ENCODE measurements around the gene C5orf46. TPM values are rescaled to one million over a fixed set of nuclear protein-coding genes. Genes with fewer than 3 reads are reported as not detected.
"Not testable (repeated sequence)": the region's sequence is repeated elsewhere in the genome, so short reads cannot be mapped to it uniquely, and the experiment has no call there.

C5orf46 gene
- polyA plus RNA-seq, 1 experiment = 19.6 TPM

DNA sequence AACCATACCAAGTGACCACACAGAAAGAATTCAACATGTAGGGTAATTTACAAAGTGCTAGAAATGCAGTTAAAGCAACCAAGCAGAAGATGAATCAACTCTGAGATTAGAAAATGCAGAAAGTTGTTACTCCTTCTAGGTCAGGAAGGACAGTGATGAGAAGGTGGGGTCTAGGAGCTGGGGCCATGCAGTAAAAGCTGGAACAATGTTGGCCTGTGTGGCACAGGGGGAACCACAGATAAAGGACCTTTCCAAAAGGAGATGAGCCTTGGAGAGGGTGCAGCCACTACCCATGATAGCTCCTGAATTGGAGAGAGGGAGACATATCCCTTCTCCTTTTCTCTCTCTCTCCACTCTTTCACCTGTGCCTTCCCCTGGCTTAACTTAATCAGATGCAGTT lies 30.2 kb downstream of the C5orf46 start:
- ChIA-PET CTCF (interaction anchor here (1.0 kb wide), 1 partner anchor 17 kb away, joined by 3 read pairs; no protein-coding TSS in a partner anchor), POLR2A (no interaction called here)
- H3K36me3 ChIP-seq (ENCODE audit: control insufficient read depth, insufficient read depth, low read length) = no peaks in the 10 kb centered on the region
- TF ChIP-seq, protein P1, sequence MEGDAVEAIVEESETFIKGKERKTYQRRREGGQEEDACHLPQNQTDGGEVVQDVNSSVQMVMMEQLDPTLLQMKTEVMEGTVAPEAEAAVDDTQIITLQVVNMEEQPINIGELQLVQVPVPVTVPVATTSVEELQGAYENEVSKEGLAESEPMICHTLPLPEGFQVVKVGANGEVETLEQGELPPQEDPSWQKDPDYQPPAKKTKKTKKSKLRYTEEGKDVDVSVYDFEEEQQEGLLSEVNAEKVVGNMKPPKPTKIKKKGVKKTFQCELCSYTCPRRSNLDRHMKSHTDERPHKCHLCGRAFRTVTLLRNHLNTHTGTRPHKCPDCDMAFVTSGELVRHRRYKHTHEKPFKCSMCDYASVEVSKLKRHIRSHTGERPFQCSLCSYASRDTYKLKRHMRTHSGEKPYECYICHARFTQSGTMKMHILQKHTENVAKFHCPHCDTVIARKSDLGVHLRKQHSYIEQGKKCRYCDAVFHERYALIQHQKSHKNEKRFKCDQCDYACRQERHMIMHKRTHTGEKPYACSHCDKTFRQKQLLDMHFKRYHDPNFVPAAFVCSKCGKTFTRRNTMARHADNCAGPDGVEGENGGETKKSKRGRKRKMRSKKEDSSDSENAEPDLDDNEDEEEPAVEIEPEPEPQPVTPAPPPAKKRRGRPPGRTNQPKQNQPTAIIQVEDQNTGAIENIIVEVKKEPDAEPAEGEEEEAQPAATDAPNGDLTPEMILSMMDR (IDR thresholded peaks at IDR 0.05; ENCODE audit: insufficient read depth, low read depth, low read length) = no peak
- no peak for DNase-seq (ENCODE audit: low read depth)
- no peak overlapping the region for H3K4me3 ChIP-seq (ENCODE audit: low read depth, low read length)
- no peaks in the 10 kb centered on the region for H3K27me3 ChIP-seq (ENCODE audit: control insufficient read depth, insufficient read depth, low read length)

DNA sequence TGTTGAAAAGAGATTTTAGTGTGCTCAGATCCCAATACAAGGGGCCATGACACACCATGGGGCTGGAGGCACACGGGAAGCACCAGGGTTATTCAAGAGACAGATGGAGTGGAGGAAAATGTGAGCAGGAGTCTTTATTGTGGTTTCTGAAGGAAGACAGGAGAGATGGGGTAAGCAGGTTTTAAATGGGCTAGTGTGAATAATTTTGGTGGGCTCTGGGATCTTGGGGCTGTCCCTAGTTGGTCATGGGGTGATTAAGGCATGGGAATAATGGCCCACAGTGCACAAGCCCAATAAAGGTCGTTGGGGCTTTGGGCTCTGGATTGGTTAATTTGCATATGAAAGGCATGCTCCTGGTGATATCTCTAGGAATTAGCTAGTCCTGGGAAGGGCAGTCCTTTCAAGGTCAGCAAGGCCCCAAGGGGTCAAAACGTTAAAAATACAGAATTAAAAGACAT lies 31.4 kb downstream of the C5orf46 start:
- Histone ChIP-seq H3K4me3 (ENCODE audit: low read depth, low read length) (no peak overlapping the region), H3K36me3 (ENCODE audit: control insufficient read depth, insufficient read depth, low read length) (no peaks in the 10 kb centered on the region), H3K27me3 (ENCODE audit: control insufficient read depth, insufficient read depth, low read length) (no peaks in the 10 kb centered on the region)
- no peak for DNase-seq (ENCODE audit: low read depth)
- TF ChIP-seq, protein P1 (IDR thresholded peaks at IDR 0.05; ENCODE audit: insufficient read depth, low read depth, low read length) = no peak
- POLR2A ChIA-PET = no interaction called here
- CTCF ChIA-PET = no interaction called here

DNA sequence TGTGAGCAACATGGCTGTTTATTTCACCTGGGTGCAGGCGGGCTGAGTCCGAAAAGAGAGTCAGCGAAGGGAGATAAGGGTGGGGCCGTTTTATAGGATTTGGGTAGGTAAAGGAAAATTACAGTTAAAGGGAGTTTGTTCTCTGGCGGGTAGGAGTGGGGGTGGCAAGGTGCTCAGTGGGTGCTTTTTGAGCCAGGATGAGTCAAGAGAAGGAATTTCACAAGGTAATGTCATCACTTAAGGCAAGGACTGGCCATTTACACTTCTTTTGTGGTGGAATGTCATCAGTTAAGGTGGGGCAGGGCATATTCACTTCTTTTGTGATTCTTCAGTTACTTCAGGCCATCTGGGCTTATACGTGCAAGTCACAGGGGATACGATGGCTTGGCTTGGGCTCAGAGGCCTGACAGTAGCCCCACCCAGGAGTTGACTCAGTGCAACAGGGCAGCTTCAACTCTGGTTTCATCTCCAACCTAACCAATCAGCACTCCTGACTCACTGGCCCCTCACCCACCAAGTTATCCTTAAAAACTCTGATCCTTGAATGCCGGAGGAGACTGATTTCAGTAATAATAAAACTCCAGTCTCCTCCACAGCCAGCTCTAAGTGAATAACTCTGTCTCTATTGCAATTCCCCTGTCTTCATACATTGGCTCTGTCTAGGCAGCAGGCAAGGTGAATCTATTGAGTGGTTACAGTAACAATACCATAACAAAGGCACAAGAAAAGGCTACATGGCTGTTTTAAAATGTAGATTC lies 32.0 kb downstream of the C5orf46 start:
- CTCF ChIA-PET; H3K36me3 ChIP-seq (ENCODE audit: control insufficient read depth, insufficient read depth, low read length); POLR2A ChIA-PET; H3K4me3 ChIP-seq (ENCODE audit: low read depth, low read length); H3K27me3 ChIP-seq (ENCODE audit: control insufficient read depth, insufficient read depth, low read length); DNase-seq (ENCODE audit: low read depth): not testable (repeated sequence)

DNA sequence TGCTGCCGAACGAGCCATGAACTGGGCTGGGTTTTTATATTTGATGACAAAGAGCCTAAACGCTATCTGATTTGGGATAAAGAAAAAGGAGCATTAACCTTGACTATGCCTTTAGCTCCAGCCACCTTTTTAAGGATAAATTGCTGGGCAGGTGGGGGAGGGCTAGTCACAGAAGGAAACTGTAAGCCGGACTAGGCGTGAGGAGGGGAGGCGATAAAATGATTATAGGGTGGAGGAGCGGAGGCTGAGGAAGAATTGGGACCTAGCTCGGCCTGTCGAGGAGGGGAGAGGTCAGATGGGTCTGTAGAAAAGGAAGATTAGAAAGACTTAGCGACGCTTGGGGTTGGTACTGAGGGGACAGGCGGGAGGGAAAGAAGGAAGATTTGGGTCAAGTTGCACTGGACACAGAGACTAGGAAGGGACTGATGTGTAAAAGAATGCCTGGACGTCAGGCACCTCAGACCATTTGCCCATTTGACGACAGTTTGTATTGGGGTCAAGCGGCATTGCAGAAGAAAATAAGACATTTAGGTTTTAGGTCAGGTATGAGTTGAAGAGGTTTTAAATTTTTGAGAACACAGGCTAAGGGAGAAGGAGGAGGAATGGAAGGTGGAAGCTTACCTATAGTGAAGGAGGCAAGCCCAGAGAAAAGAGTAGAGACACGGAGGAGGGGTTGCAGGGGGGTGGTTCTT lies 33.4 kb downstream of the C5orf46 start:
- H3K27me3 ChIP-seq (ENCODE audit: control insufficient read depth, insufficient read depth, low read length); H3K36me3 ChIP-seq (ENCODE audit: control insufficient read depth, insufficient read depth, low read length); CTCF ChIA-PET; H3K4me3 ChIP-seq (ENCODE audit: low read depth, low read length); POLR2A ChIA-PET; DNase-seq (ENCODE audit: low read depth): not testable (repeated sequence)

DNA sequence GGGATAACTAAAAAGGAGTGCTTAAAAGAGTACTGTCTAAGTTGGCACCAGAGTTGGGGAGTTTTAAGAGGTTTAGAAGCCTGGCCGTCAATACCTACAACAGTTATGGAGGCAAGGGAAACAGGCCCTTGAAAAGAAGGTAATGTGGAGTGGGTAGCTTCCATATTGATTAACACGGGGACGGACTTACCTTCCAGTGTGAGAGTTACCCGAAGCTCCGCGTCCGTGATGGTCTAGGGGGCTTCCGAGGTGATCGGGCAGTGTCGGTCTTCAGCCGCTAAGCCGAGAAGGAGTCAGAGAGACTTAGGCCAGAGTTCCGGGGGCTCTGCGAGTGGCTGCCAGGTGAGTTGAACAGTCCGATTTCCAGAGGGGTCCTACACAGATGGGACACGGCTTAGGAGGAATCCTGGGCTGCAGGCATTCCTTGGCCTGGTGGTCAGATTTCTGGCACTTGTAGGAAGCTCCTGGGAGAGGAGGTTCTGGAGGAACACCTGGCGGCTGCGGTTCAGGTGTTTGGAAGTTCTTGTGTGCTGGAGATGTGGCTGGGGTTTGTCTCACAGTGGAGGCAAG lies 34.3 kb downstream of the C5orf46 start:
- POLR2A ChIA-PET, CTCF ChIA-PET: not testable (repeated sequence)

DNA sequence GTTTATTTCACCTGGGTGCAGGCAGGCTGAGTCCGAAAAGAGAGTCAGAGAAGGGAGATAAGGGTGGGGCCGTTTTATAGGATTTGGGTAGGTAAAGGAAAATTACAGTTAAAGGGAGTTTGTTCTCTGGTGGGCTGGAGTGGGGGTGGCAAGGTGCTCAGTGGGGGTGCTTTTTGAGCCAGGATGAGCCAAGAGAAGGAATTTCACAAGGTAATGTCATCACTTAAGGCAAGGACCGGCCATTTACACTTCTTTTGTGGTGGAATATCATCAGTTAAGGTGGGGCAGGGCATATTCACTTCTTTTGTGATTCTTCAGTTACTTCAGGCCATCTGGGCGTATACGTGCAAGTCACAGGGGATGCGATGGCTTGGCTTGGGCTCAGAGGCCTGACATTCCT lies 36.4 kb downstream of the C5orf46 start:
- CTCF ChIA-PET; H3K36me3 ChIP-seq (ENCODE audit: control insufficient read depth, insufficient read depth, low read length); H3K27me3 ChIP-seq (ENCODE audit: control insufficient read depth, insufficient read depth, low read length); H3K4me3 ChIP-seq (ENCODE audit: low read depth, low read length); POLR2A ChIA-PET; DNase-seq (ENCODE audit: low read depth): not testable (repeated sequence)

More for the DNA sequence above, 34.3 kb downstream of the C5orf46 start:
- H3K27me3 ChIP-seq (ENCODE audit: control insufficient read depth, insufficient read depth, low read length); DNase-seq (ENCODE audit: low read depth); H3K36me3 ChIP-seq (ENCODE audit: control insufficient read depth, insufficient read depth, low read length); H3K4me3 ChIP-seq (ENCODE audit: low read depth, low read length): not testable (repeated sequence)

DNA sequence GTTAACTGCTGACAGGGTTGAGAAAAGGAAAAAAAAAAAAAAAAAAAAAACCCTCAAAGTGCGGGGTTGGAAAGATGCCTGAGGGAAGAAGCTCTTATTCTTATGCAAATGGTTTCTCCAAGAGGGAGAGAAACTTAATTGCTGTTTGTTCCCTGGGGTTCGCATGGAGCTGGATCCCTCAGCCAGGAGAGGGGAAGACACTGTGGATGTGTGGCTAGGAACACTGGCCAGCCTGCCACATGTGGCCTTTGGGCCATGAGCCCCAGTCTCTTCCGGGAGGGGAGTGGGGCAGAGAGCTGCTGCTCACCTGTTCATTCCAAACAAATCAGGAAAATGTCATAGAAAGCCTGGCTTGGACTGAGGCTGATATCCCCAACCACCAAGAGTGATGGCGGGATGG lies 37.2 kb downstream of the C5orf46 start:
- ChIA-PET POLR2A (no interaction called here), CTCF (no interaction called here)
- DNase-seq (ENCODE audit: low read depth) = no peak
- Histone ChIP-seq H3K4me3 (ENCODE audit: low read depth, low read length) (no peak overlapping the region), H3K36me3 (ENCODE audit: control insufficient read depth, insufficient read depth, low read length) (no peaks in the 10 kb centered on the region), H3K27me3 (ENCODE audit: control insufficient read depth, insufficient read depth, low read length) (no peaks in the 10 kb centered on the region)
- TF ChIP-seq, protein P1 (IDR thresholded peaks at IDR 0.05; ENCODE audit: insufficient read depth, low read depth, low read length) = no peak

Measured in BJ (cell line).